CMK (cell line): ENCODE data around the gene CAPN5.

Experiments
- DNase-seq: peaks from one replicate; pipeline ENCODE4 v3.0.0-alpha.2; 2010; ENCODE audit warnings: low read depth

CAPN5 gene

GRCh38 chr11:77135069-77135468, 68.3 kb downstream of the CAPN5 start:
- DNase-seq = no peak

GRCh38 chr11:77136074-77136473, 69.3 kb downstream of the CAPN5 start:
- no peak for DNase-seq

- DNase-seq = no peak
Measured at GRCh38 chr11:77136784-77137420, 70.1 kb downstream of the CAPN5 start.

DNA sequence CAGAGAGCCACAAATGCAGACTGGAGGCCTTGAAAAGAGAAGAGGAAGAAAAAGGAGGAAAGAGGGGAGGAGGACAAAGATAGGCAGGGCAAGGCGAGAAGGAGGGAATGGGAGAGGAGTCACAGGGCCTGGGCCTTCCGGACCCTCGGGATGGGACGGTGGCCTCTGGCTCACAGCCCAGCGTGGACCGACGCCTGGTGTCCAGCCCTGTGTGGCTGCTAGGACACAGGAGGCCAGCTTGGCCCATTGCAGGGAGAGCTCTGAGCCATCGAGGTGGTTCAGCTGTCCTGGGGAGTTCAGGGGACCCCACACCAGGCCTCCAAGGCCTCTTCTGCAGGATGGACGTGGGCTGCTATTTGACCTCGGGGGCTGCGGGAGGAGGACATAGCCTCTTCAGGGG, 70.7 kb downstream of the CAPN5 start:
- no peak for DNase-seq

- DNase-seq = no peak
Measured at GRCh38 chr11:77138106-77138649, 71.4 kb downstream of the CAPN5 start.

DNA sequence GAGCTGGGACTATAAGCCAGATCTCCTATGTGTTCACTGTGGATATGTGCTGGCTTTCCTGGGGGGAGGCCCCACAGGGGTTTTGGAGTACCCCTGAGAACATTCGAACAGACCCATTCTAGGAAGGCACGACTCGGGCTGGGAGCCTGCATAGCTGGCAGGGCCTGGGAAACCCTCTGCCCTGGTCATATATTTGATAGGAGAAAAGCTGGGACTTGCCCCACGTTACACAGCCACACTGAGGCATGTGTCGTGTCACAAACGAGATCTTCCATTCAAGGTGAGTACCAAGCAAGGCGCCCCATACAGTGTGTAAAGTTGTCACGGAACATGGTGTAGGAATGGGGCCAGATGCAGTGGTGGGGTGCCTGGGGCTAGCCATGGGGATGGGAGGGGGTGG, 72.4 kb downstream of the CAPN5 start:
- no peak for DNase-seq

- no peak for DNase-seq
Measured at GRCh38 chr11:77140231-77140851, 73.6 kb downstream of the CAPN5 start.

DNA sequence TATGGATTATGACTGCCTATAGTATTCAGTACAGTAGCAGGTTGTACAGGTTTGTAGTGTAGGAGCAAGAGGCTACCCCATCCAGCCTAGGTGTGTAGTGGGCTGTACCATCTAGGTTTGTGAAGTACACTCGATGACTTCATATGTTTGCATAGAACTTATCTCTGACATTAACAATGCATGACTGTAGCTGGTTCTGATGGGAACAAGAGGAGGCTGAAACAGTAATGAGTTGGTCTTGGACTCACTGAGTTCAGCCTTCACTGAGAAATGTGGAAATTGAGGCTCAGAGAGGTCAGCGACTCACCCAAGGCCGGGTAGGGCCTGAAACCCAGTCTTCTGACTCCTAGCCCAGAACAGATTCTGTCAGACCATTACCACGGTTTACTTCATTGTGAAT, 74.3 kb downstream of the CAPN5 start:
- no peak for DNase-seq

- DNase-seq = no peak
Measured at GRCh38 chr11:77141475-77141874, 74.7 kb downstream of the CAPN5 start.

GRCh38 chr11:77142091-77142975, 75.6 kb downstream of the CAPN5 start:
- no peak for DNase-seq

- no peak for DNase-seq
Measured at GRCh38 chr11:77143405-77144020, 76.7 kb downstream of the CAPN5 start.

DNA sequence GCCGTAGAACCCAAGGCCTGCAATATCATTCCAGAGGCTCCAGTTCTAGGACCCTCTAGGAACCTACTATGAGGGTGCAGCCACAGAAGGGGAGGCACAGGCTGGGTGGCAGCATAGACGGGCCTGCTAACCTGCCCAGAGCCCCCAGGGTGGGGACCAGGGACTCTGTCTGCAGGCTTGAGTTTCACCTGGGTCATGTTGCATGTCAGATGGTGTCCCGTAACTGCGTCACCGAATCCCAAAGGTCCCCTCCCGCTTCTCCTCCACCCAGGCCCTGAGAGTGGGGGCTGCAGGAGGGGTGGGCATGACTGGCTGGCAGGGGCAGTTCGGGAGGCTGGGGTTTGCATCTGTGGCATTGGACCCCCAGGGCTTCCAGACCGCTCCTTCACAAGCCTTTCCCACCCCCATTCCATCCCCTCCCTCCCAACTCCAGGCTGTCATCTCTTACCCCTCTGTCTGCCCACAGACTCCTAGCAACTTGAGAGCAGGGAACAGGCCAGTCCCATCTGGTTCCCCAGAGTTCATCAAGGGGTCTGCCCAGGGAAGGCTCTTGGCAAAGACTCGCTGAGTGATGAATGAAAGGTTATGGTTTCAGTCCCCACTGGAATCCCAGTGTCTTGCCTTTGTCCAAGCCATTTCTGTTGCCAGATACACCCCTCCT, 77.6 kb downstream of the CAPN5 start:
- no peak for DNase-seq

- DNase-seq = no peak
Measured at GRCh38 chr11:77144857-77145428, 78.2 kb downstream of the CAPN5 start.

- no peak for DNase-seq
Measured at GRCh38 chr11:77146261-77147035, 79.7 kb downstream of the CAPN5 start.

- DNase-seq = no peak
Measured at GRCh38 chr11:77147036-77147315, 80.2 kb downstream of the CAPN5 start.

DNA sequence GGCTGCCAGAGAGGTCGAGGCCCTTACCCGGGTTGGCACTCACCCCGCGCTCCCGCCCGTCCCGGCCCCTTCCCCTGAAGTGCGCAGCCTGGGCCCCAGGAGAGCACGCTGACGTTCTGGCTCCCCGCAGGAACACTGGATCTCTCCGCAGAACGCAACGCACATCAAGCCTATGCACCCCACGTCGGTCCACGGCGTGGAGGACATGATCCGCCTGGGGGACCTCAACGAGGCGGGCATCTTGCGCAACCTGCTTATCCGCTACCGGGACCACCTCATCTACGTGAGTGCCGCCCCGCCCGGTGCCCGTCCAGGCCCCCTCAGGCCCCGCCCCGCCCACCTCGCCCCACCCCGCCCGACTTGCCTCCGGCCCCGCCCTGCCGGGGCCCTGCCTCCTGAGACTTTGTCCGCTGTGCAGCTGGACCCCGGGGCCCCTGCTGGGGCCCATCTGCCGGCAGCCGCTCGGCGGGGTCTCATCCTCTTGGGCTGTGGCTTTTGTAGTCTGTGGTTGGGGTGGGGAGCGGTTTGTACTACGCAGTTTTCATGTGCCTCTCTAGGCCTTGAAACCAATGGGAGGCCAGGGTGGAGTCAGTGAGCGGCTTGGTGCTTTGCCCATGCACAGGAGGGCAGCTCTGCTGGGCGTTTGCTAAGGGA, 81.0 kb downstream of the CAPN5 start:
- DNase-seq = no peak

GRCh38 chr11:77148963-77149715, 82.4 kb downstream of the CAPN5 start:
- no peak for DNase-seq

- DNase-seq = no peak
Measured at GRCh38 chr11:77149716-77150392, 83.1 kb downstream of the CAPN5 start.

DNA sequence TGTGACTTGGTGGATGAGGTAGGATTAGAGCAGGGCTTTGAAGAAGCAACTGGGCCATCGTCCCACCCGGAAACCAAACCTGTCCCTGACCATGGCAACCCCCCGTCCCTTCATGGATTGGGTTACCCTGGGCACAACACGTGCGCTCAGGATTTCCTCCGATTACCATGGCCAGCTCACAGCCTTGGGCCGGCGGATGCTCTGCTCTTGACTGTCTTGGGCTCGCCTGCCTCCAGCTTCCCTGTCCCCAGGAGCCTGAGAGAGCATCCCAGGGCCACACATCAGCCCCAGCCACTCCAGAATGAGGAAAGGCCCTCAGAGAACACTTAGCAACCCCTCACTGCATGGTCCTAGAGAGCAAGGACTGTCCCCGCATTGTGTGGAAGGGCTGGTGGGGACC, 84.1 kb downstream of the CAPN5 start:
- no peak for DNase-seq
